AG04450 (cell line): ENCODE results near the gene CHMP3. TPM values are rescaled to one million over a fixed set of nuclear protein-coding genes. Genes with fewer than 3 reads are reported as not detected.

ENCODE experiments used
- CTCF ChIA-PET: fragments of 300-600, 350-600 bp; formaldehyde crosslinking; extraction: SDS; loops from one replicate; lab custom pipeline; 2022; ENCODE audit warnings: antibody characterized with exemption, inconsistent platforms; lab: Charles Lee
- POLR2A ChIA-PET: fragments of 350-600 bp; formaldehyde crosslinking; extraction: SDS; loops from one replicate; lab custom pipeline; 2021; ENCODE audit warnings: antibody characterized with exemption, inconsistent platforms; lab: Yijun Ruan, JAX
- DNase-seq: peaks from one replicate; pipeline ENCODE4 v3.0.0-alpha.2; 2011; ENCODE audit warnings: low read depth, low spot score
- H3K27ac ChIP-seq: one replicate; pipeline ENCODE4 v1.5.1; 2012; ENCODE audit warnings: low read depth, low read length, control low read depth
- H3K27me3 ChIP-seq: one replicate; pipeline ENCODE4 v1.6.0; 2012; ENCODE audit warnings: low read length; ENCODE audit not compliant: control insufficient read depth, insufficient read depth
- H3K4me3 ChIP-seq: 2 replicates; pipeline ENCODE4 v1.5.1; 2011; ENCODE audit warnings: mild to moderate bottlenecking, low read depth, low read length, control low read depth
- H3K9me3 ChIP-seq: 2 replicates; pipeline ENCODE4 v1.5.1; 2012; ENCODE audit warnings: low read length; ENCODE audit not compliant: control insufficient read depth, insufficient read depth
- CTCF ChIP-seq: IDR thresholded peaks from 2 replicates; pipeline ENCODE4 v1.5.1; 2011; ENCODE audit warnings: low read depth, low read length, control low read depth, inconsistent platforms
- polyA plus RNA-seq: library from polyadenylated mRNA; depleted of rRNA; stranded (reverse); fragments of >200 nt; gene quantifications from 2 replicates; pipeline ENCODE4 v1.2.3, GENCODE V29; 2011

The CHMP3 gene
- polyA plus RNA-seq, 1 experiment: 154 TPM

GRCh38 chr2:86477349-86477748 lies 85.9 kb downstream of the CHMP3 start:
- POLR2A ChIA-PET: no interaction called here
- H3K27ac ChIP-seq: no peak overlapping the region
- no peak for TF ChIP-seq CTCF
- DNase-seq: no peak
- H3K9me3 ChIP-seq: no peaks in the 10 kb centered on the region
- no peak overlapping the region for H3K4me3 ChIP-seq
- CTCF ChIA-PET: no interaction called here
- H3K27me3 ChIP-seq: no peaks in the 10 kb centered on the region

GRCh38 chr2:86476918-86477317 lies 86.3 kb downstream of the CHMP3 start:
- H3K9me3 ChIP-seq: no peaks in the 10 kb centered on the region
- H3K27me3 ChIP-seq: no peaks in the 10 kb centered on the region
- POLR2A ChIA-PET: interaction anchor here (1.2 kb wide), 1 partner anchor 36 kb away, joined by 7 read pairs; the partner anchor contains the start of gene KDM3A
- no peak for TF ChIP-seq CTCF
- no peak for DNase-seq
- H3K4me3 ChIP-seq: no peak overlapping the region
- H3K27ac ChIP-seq: no peak overlapping the region
- CTCF ChIA-PET: interaction anchor here (1.0 to 1.8 kb wide), 2 partner anchors 19 to 256 kb away, joined by 3 to 6 read pairs; no protein-coding TSS in a partner anchor

- H3K27ac ChIP-seq: no peak overlapping the region
- no peaks in the 10 kb centered on the region for H3K27me3 ChIP-seq
- POLR2A ChIA-PET: interaction anchor here (0.6 to 1.2 kb wide), 2 partner anchors 35 to 327 kb away, joined by 4 to 7 read pairs; partner anchors contain the start of gene KDM3A
- CTCF ChIA-PET: interaction anchor here (1.0 to 1.8 kb wide), 2 partner anchors 18 to 255 kb away, joined by 3 to 6 read pairs; no protein-coding TSS in a partner anchor
- peak; percentile 21 for DNase-seq
- H3K4me3 ChIP-seq: no peak overlapping the region
- H3K9me3 ChIP-seq: no peaks in the 10 kb centered on the region
- no peak for TF ChIP-seq CTCF
These were observed 87.2 kb downstream of the CHMP3 start for GRCh38 chr2:86476092-86476491.

GRCh38 chr2:86471637-86472036 lies 91.6 kb downstream of the CHMP3 start:
- no peaks in the 10 kb centered on the region for H3K27me3 ChIP-seq
- no peaks in the 10 kb centered on the region for H3K9me3 ChIP-seq
- POLR2A ChIA-PET: no interaction called here
- no peak overlapping the region for H3K4me3 ChIP-seq
- CTCF ChIA-PET: no interaction called here
- TF ChIP-seq CTCF: no peak
- H3K27ac ChIP-seq: no peak overlapping the region
- no peak for DNase-seq

GRCh38 chr2:86470890-86471289 lies 92.4 kb downstream of the CHMP3 start:
- TF ChIP-seq CTCF: no peak
- Histone ChIP-seq H3K9me3 (no peaks in the 10 kb centered on the region), H3K27me3 (no peaks in the 10 kb centered on the region), H3K4me3 (no peak overlapping the region), H3K27ac (no peak overlapping the region)
- POLR2A ChIA-PET: no interaction called here
- no peak for DNase-seq
- CTCF ChIA-PET: no interaction called here
